Caco-2 (cell line): ENCODE data around the gene ARHGEF7. TPM values are rescaled to one million over a fixed set of nuclear protein-coding genes. Genes with fewer than 3 reads are reported as not detected.

Experiments used
- BruUV-seq: library from RNA; stranded (reverse); fragments of 400-500 nt; replicated peaks from 2 replicates; lab custom pipeline; 2021; lab: Mats Ljungman, UMichigan
- CTCF ChIA-PET: fragments of 300-600 bp; sonication (Branson Sonifier 250); formaldehyde crosslinking; loops from one replicate; lab custom pipeline; 2022; ENCODE audit warnings: antibody characterized with exemption; lab: Charles Lee
- POLR2A ChIA-PET: fragments of 300-600 bp; sonication (Branson Sonifier 250); formaldehyde crosslinking; loops from one replicate; lab custom pipeline; 2022; ENCODE audit warnings: antibody characterized with exemption; lab: Charles Lee
- DNase-seq, 2 experiments: peaks; one replicate each; pipeline versions ENCODE4 v3.0.0 to v3.0.0-alpha.2; 2020 to 2022
- H3K27me3 ChIP-seq: replicated peaks from 2 replicates; pipeline ENCODE4 v1.6.0; 2011; ENCODE audit warnings: low read length; ENCODE audit not compliant: control insufficient read depth, insufficient read depth
- H3K36me3 ChIP-seq: 2 replicates; pipeline ENCODE4 v1.5.1; 2011; ENCODE audit warnings: low read length; ENCODE audit not compliant: control insufficient read depth, insufficient read depth
- H3K4me1 ChIP-seq: fragments of 250-450 bp; sonication (Bioruptor Pico); 2 replicates; pipeline ENCODE4 v1.5.1; 2020; ENCODE audit warnings: mild to moderate bottlenecking
- H3K4me3 ChIP-seq: 2 replicates; pipeline ENCODE4 v1.5.1; 2011; ENCODE audit warnings: low read depth, mild to moderate bottlenecking, control low read depth, low read length
- H3K9me3 ChIP-seq: fragments of 250-450 bp; sonication (Bioruptor Pico); 2 replicates; pipeline ENCODE4 v1.5.1; 2020; ENCODE audit warnings: mild to moderate bottlenecking, moderate library complexity
- H3K27ac Mint-ChIP-seq: one replicate; pipeline ENCODE4 v1.8.0; 2022; ENCODE audit warnings: mixed read lengths; ENCODE audit not compliant: unreplicated experiment
- H3K27me3 Mint-ChIP-seq: one replicate; pipeline ENCODE4 v1.8.0; 2022; ENCODE audit warnings: mixed read lengths; ENCODE audit not compliant: insufficient read depth, unreplicated experiment
- H3K36me3 Mint-ChIP-seq: one replicate; pipeline ENCODE4 v1.8.0; 2022; ENCODE audit warnings: mild to moderate bottlenecking, mixed read lengths; ENCODE audit not compliant: insufficient read depth, unreplicated experiment
- H3K4me1 Mint-ChIP-seq: one replicate; pipeline ENCODE4 v1.8.0; 2022; ENCODE audit warnings: low read depth, mixed read lengths; ENCODE audit not compliant: unreplicated experiment
- H3K4me3 Mint-ChIP-seq: one replicate; pipeline ENCODE4 v1.8.0; 2022; ENCODE audit warnings: mild to moderate bottlenecking, moderate library complexity, mixed read lengths; ENCODE audit not compliant: unreplicated experiment
- H3K9me3 Mint-ChIP-seq: one replicate; pipeline ENCODE4 v1.8.0; 2022; ENCODE audit warnings: mixed read lengths; ENCODE audit not compliant: unreplicated experiment
- CTCF ChIP-seq, 2 experiments: fragments of 200-600 bp in 1 of 2; IDR thresholded peaks; 1 replicate in 1 of 2; 2 replicates in 1 of 2; pipeline versions ENCODE4 v1.5.1 to v1.8.0; 2011 to 2022; ENCODE audit warnings: antibody characterized with exemption in 1 of 2, control low read depth in 1 of 2, inconsistent platforms in 1 of 2, low read depth in 1 of 2, low read length in 1 of 2, mild to moderate bottlenecking in 1 of 2, moderate library complexity in 1 of 2; ENCODE audit not compliant: insufficient read depth in 1 of 2, severe bottlenecking in 1 of 2, unreplicated experiment in 1 of 2
- intact Hi-C: fragments of 100-400 bp; cut with micrococcal nuclease; formaldehyde crosslinking; loops from one replicate; pipeline ENCODE4 v1.10.0; 2022; ENCODE audit not compliant: unreplicated experiment
- total RNA-seq: library from RNA; stranded (reverse); gene quantifications from 2 replicates; pipeline ENCODE4 v1.2.3, GENCODE V29; 2022

ARHGEF7 gene
- total RNA-seq, 1 experiment from 2014 or later, result 60.5 TPM

GRCh38 chr13:111152844-111153243 is 37.7 kb downstream of the ARHGEF7 start:
- H3K9me3 Mint-ChIP-seq, result no peaks in the 10 kb centered on the region
- H3K27me3 Mint-ChIP-seq, result no peaks in the 10 kb centered on the region
- CTCF ChIA-PET, result no interaction called here
- peaks cover 13% of the 10 kb centered on the region for H3K4me1 Mint-ChIP-seq
- Histone ChIP-seq H3K27me3 (no peaks in the 10 kb centered on the region), H3K36me3 (no peaks in the 10 kb centered on the region), H3K4me1 (peaks cover 7% of the 10 kb centered on the region; the same call in 1 of the 2 replicates), H3K4me3 (peak overlapping the region; percentile 81), H3K9me3 (no peaks in the 10 kb centered on the region)
- TF ChIP-seq CTCF (IDR thresholded peaks at IDR 0.05; ENCODE audit: insufficient read depth in 1 of 2, low read depth in 1 of 2, low read length in 1 of 2, severe bottlenecking in 1 of 2, unreplicated experiment in 1 of 2), result no peak
- POLR2A ChIA-PET, result interaction anchor here (0.6 to 1.2 kb wide), 3 partner anchors 18 to 1770 kb away, joined by 3 to 5 read pairs (median 4); no protein-coding TSS in a partner anchor
- peak in 1 of 2 experiments; percentile 51 for DNase-seq
- TSS peak; percentile 65 for BruUV-seq
- H3K36me3 Mint-ChIP-seq, result peaks cover 27% of the 10 kb centered on the region
- intact Hi-C loops, result loop anchor here (1.0 to 5.0 kb wide), 4 partner anchors 63 to 546 kb away; partner anchors contain the start of gene ANKRD10
- peak overlapping the region; percentile 96 for H3K27ac Mint-ChIP-seq
- H3K4me3 Mint-ChIP-seq, result peak overlapping the region; percentile 81

GRCh38 chr13:111153279-111153976 is 38.3 kb downstream of the ARHGEF7 start:
- no TSS peak for BruUV-seq
- ChIA-PET CTCF (no interaction called here), POLR2A (interaction anchor here (0.5 to 1.2 kb wide), 4 partner anchors 18 to 1769 kb away, joined by 3 to 5 read pairs (median 4); no protein-coding TSS in a partner anchor)
- Mint-ChIP-seq H3K4me3 (peak overlapping the region; percentile 81), H3K27ac (peak overlapping the region; percentile 96), H3K27me3 (no peaks in the 10 kb centered on the region), H3K9me3 (no peaks in the 10 kb centered on the region), H3K4me1 (peaks cover 13% of the 10 kb centered on the region), H3K36me3 (peaks cover 27% of the 10 kb centered on the region)
- no peak for TF ChIP-seq CTCF (IDR thresholded peaks at IDR 0.05; ENCODE audit: insufficient read depth in 1 of 2, low read depth in 1 of 2, low read length in 1 of 2, severe bottlenecking in 1 of 2, unreplicated experiment in 1 of 2)
- H3K27me3 ChIP-seq, result no peaks in the 10 kb centered on the region
- no peaks in the 10 kb centered on the region for H3K36me3 ChIP-seq
- H3K9me3 ChIP-seq, result no peaks in the 10 kb centered on the region
- H3K4me1 ChIP-seq, result peaks cover 7% of the 10 kb centered on the region; the same call in 1 of the 2 replicates
- peak overlapping the region; percentile 81 for H3K4me3 ChIP-seq
- peak; percentile 91 to 96 for DNase-seq
- intact Hi-C loops, result loop anchor here (1.0 to 5.0 kb wide), 4 partner anchors 63 to 546 kb away; partner anchors contain the start of gene ANKRD10

GRCh38 chr13:111153977-111154332 is 38.8 kb downstream of the ARHGEF7 start:
- Mint-ChIP-seq H3K36me3 (peaks cover 27% of the 10 kb centered on the region), H3K4me1 (peaks cover 13% of the 10 kb centered on the region), H3K27ac (peak overlapping the region; percentile 96), H3K9me3 (no peaks in the 10 kb centered on the region), H3K4me3 (peak overlapping the region; percentile 81), H3K27me3 (no peaks in the 10 kb centered on the region)
- Histone ChIP-seq H3K9me3 (no peaks in the 10 kb centered on the region), H3K27me3 (no peaks in the 10 kb centered on the region), H3K4me3 (peak overlapping the region; percentile 81), H3K4me1 (peaks cover 7% of the 10 kb centered on the region; the same call in 1 of the 2 replicates), H3K36me3 (no peaks in the 10 kb centered on the region)
- ChIA-PET CTCF (no interaction called here), POLR2A (interaction anchor here (0.5 kb wide), 1 partner anchor 57 kb away, joined by 4 read pairs; no protein-coding TSS in a partner anchor)
- DNase-seq, result peak in 1 of 2 experiments; percentile 68
- peak in 1 of 2 experiments; percentile 14 for TF ChIP-seq CTCF (IDR thresholded peaks at IDR 0.05; ENCODE audit: insufficient read depth in 1 of 2, low read depth in 1 of 2, low read length in 1 of 2, severe bottlenecking in 1 of 2, unreplicated experiment in 1 of 2)
- intact Hi-C loops, result loop anchor here (1.0 to 5.0 kb wide), 4 partner anchors 62 to 547 kb away; partner anchors contain the start of gene ANKRD10
- BruUV-seq, result no TSS peak
